Memory B cell (primary cell): ENCODE measurements around the gene AGER.
A peak's percentile ranks its signal among the peaks of the same experiment; 100 is the strongest.

Experiments used
- ATAC-seq: fragments of 150-1000 bp; cut with Tn5 transposase; 2 replicates; pipeline ENCODE4 v1.10.0; 2021; ENCODE audit warnings: low read depth, mild to moderate bottlenecking, moderate library complexity
- DNase-seq, 2 donors: peaks; one replicate each; pipeline ENCODE4 v3.0.0; 2022; ENCODE audit warnings: low spot score in 2 of 2
- H3K27ac Mint-ChIP-seq: one replicate; pipeline ENCODE4 v1.8.0; 2022; ENCODE audit warnings: mild to moderate bottlenecking, moderate library complexity, mixed read lengths
- H3K27me3 Mint-ChIP-seq: one replicate; pipeline ENCODE4 v1.8.0; 2022; ENCODE audit warnings: mixed read lengths
- H3K36me3 Mint-ChIP-seq: one replicate; pipeline ENCODE4 v1.8.0; 2022; ENCODE audit warnings: mild to moderate bottlenecking, mixed read lengths
- H3K4me1 Mint-ChIP-seq: one replicate; pipeline ENCODE4 v1.8.0; 2022; ENCODE audit warnings: mixed read lengths
- H3K4me3 Mint-ChIP-seq: one replicate; pipeline ENCODE4 v1.8.0; 2022; ENCODE audit warnings: mild to moderate bottlenecking, moderate library complexity, mixed read lengths
- H3K9me3 Mint-ChIP-seq: one replicate; pipeline ENCODE4 v1.8.0; 2022; ENCODE audit warnings: mixed read lengths

Gene AGER

DNA sequence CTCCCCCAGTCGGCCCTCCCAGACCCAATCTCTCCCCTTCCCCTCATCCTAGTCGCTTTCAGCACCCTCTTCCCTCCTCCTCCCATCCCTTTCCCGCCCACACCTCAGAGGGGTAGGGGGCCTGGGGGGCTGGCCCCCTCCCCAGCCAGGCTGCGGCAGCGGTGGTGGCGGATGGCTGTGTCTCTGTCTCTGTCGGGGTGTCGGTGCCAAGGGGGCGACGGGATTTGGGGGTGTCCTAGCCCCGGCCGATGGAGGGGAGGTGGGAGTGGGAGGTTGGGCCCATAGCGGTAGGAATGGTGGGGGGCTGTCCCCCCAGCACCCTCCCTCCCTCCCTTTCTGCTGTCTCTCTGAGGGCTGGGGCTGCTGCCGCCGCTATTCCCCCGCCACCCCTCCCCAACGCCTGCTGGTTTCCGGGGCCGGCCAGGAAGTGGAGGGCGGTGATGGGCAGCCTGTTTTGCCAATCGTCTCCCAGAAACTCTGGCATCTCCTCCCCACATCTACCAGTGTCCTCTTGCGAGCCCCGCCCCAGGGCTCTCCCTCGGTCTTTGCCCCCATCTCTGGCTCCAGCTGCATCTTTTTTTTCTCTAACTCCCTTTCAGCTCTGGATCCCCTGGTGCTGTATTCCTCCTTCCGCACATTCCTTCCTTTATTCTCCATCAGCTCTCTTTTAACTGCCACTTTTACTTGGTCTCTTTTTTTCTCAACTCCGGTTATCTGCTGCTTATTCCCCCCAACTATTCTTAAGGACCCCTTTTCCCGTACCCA, 8.2 kb downstream of the AGER start, which contains the start of gene AGPAT1:
TSS of gene AGPAT1 (minus strand) at position 374 of the 765 bp plus-strand sequence. CDS start 4,588 bp downstream, outside the sequence.
- H3K4me3 Mint-ChIP-seq = peak within 1 kb of the TSS; percentile 89
- H3K27ac Mint-ChIP-seq = peak within 1 kb of the TSS; percentile 93
- H3K9me3 Mint-ChIP-seq = peaks cover 1% of the 10 kb centered on the region
- peak; percentile 56 for ATAC-seq
- peaks cover 18% of the 10 kb centered on the region for H3K36me3 Mint-ChIP-seq
- peaks cover 63% of the 10 kb centered on the region for H3K4me1 Mint-ChIP-seq
- no peaks in the 10 kb centered on the region for H3K27me3 Mint-ChIP-seq
- DNase-seq = peak; percentile 91 to 94

DNA sequence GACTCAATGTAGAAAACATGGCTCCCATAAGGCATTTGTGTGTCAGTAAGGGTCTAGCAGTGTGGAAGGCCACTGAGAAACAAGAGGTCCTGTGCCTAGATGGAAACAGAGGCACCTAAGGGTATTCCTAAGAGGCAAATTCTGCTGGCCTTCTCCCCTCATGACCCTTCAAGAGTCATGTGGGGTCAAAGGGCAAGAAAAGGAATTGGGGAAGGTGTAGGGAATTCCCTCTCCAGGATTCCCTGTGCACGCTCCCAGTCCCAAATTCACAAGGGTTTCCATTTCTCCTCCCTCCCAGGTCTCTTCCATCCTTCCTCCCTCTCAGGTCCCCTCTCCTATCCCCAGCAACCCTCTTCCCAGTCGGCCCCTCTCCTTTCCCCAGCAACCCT, 8.7 kb downstream of the AGER start:
- H3K27me3 Mint-ChIP-seq = no peaks in the 10 kb centered on the region
- H3K27ac Mint-ChIP-seq = peak overlapping the region; percentile 93
- H3K4me3 Mint-ChIP-seq = peak overlapping the region; percentile 89
- H3K36me3 Mint-ChIP-seq = peaks cover 19% of the 10 kb centered on the region
- ATAC-seq (no peak), DNase-seq (no peak)
- H3K4me1 Mint-ChIP-seq = peaks cover 58% of the 10 kb centered on the region
- H3K9me3 Mint-ChIP-seq = peaks cover 1% of the 10 kb centered on the region

DNA sequence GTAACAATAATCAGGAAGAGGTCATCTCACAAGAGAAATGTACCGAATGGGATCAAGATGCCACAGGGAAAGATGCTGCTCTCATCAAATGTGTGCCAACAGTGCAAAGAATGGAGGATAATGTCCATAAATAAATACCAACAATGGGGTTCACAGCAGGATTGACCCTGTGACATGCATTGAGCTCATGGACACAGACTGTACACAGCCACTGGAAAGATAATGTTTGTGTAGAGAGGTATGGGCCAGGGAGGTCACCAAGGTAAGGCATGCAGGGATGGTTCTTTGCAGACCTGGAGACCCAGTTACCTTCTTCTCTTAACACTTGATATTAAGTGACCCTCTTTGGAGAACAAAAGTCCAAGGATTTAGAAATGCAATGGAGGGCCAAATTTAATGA, 9.6 kb downstream of the AGER start:
- H3K4me1 Mint-ChIP-seq = peaks cover 56% of the 10 kb centered on the region
- ATAC-seq (no peak), DNase-seq (no peak)
- peak overlapping the region; percentile 47 for H3K4me3 Mint-ChIP-seq
- H3K27ac Mint-ChIP-seq = peak overlapping the region; percentile 19
- peaks cover 1% of the 10 kb centered on the region for H3K9me3 Mint-ChIP-seq
- H3K27me3 Mint-ChIP-seq = no peaks in the 10 kb centered on the region
- H3K36me3 Mint-ChIP-seq = peaks cover 25% of the 10 kb centered on the region

DNA sequence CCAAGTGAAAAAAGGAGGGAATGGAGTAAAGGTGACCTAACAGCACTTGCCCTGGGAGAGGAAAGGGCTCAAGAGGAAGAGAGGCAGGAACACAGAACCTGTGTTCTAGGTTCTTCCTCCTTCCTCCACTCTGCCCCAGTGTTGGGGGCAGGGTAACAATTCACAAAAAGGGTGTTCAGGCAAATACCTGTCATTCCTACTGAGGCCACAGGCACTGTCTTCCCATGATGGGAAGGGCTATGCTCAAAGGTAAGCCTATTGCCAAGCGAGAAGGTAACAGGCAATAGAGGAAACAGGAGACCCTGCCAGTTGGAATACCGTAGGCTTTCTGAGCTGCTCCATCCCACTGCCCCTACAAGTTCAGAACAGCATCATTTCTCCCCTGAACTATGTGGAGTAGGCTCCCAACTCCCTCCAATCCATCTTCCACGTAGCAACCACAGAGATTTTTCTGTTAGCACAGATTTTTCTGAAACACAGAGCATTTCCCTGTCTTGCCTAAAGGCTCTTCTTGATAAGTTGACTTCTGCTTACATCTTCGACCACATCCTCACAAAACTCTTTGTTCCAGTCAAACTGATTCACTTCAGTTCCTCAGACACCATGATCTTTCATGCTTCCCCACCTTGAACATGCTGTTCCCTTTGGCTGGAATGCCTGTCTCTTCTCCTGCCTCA, 10.9 kb downstream of the AGER start:
- H3K27me3 Mint-ChIP-seq = no peaks in the 10 kb centered on the region
- no peak for DNase-seq
- H3K36me3 Mint-ChIP-seq = peaks cover 26% of the 10 kb centered on the region
- ATAC-seq = no peak
- H3K9me3 Mint-ChIP-seq = peaks cover 1% of the 10 kb centered on the region
- H3K27ac Mint-ChIP-seq = peak overlapping the region; percentile 19
- H3K4me1 Mint-ChIP-seq = peaks cover 52% of the 10 kb centered on the region
- H3K4me3 Mint-ChIP-seq = no peak overlapping the region

DNA sequence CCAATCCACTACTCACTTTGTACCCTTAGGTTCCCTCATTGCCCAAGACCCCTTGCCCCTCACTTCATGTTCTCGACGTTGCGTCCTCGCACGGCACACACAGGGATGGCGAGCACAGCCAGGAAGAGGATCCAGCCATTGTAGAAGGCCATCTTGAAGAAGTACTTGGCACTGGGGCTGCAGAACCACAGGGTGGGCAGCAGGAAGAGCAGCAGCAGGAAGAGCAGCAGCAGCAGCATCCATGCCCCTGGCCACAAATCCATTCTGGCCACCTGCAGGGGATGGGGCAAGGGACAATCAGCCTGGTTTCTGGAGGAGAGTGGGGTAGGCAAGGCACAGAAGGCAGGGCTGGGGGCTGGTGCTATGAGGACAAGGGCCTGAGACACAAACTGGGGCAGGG, 12.8 kb downstream of the AGER start:
- Mint-ChIP-seq H3K4me3 (no peak overlapping the region), H3K27me3 (no peaks in the 10 kb centered on the region), H3K36me3 (peaks cover 26% of the 10 kb centered on the region), H3K27ac (no peak overlapping the region), H3K9me3 (no peaks in the 10 kb centered on the region), H3K4me1 (peaks cover 37% of the 10 kb centered on the region)
- ATAC-seq (no peak), DNase-seq (no peak)

DNA sequence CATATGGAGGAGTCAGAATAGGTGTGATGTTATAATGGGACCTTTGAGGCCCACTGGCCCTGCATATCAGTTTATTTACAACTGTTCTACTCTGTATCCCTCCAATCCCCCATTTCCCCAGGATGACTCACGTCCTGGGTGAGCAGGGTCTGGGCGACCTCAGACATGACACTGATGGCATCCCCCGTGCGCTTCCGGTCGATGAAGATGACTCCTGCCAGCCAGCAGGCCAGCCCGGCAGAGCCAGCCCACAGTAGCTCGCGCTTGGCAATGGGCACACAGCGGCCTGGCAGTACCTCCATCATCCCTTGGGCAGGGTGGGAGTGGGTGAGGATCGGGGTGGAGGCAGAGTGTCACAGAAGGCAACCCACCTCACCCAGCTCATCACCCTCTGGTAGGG, 13.8 kb downstream of the AGER start:
- Mint-ChIP-seq H3K27ac (no peak overlapping the region), H3K4me1 (peaks cover 33% of the 10 kb centered on the region), H3K36me3 (peaks cover 28% of the 10 kb centered on the region), H3K27me3 (no peaks in the 10 kb centered on the region), H3K4me3 (no peak overlapping the region), H3K9me3 (no peaks in the 10 kb centered on the region)
- ATAC-seq = no peak
- DNase-seq = no peak

DNA sequence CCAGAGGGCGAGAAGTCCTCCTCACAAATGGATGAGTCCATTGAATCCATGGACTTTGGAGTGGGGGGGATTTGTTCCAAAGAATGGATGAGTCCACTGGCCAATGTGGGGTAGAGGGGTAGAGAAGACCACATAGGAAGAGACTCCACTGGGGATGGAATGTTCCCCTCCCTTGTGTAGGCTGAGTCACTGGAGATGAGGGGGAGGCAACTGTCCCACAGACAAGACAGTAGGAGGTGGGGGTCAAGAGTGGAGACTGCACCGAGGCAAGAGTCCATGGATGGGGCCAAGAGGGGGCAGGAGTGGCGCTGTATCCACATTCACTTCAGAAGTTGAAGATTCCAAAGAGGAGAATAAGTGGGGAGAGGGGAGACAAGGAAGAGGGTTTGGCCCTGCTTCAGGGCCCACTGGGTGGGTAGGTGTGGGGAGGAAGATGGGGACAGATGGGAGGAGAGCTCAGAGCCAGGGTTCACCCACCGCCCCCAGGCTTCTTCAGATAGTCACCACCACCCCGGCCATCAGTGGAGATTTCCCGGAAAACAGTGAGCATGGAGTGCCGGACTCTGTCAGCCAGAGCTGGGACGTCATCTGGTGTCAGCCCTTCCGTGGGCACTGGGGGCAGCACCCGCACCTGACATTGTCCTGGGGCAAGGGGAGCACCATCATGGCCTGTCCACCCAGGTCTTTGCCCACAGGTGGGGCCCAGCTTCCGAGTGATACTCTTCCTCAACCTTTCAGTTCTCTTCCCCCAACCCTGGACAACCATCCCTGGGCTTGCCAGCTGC, 15.1 kb downstream of the AGER start:
- Mint-ChIP-seq H3K9me3 (no peaks in the 10 kb centered on the region), H3K4me3 (no peak overlapping the region), H3K4me1 (peaks cover 24% of the 10 kb centered on the region), H3K27ac (no peak overlapping the region), H3K36me3 (peaks cover 26% of the 10 kb centered on the region), H3K27me3 (no peaks in the 10 kb centered on the region)
- no peak for DNase-seq
- ATAC-seq = no peak

DNA sequence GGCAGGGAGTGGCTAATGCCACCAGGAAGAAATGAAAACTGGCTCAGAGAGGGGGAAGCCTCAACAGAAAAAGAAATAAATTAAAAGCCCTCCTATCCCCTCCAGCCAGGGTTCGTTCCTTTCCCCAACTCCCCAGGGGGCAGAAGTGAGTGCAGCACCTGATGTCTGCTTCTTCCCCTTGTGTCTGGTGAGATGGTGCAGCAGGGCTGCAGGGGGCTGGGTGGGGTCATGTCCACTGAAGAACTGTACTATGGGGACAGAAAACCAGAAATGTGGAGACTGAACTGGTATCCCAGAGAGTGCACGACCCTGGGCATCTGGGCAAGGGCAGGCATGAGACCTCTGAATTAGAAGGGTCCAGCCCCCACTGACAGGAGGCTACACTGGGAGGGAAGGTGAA, 15.7 kb downstream of the AGER start:
- no peak overlapping the region for H3K4me3 Mint-ChIP-seq
- H3K36me3 Mint-ChIP-seq = peaks cover 26% of the 10 kb centered on the region
- DNase-seq (no peak), ATAC-seq (no peak)
- H3K4me1 Mint-ChIP-seq = peaks cover 18% of the 10 kb centered on the region
- no peaks in the 10 kb centered on the region for H3K27me3 Mint-ChIP-seq
- no peak overlapping the region for H3K27ac Mint-ChIP-seq
- H3K9me3 Mint-ChIP-seq = no peaks in the 10 kb centered on the region

DNA sequence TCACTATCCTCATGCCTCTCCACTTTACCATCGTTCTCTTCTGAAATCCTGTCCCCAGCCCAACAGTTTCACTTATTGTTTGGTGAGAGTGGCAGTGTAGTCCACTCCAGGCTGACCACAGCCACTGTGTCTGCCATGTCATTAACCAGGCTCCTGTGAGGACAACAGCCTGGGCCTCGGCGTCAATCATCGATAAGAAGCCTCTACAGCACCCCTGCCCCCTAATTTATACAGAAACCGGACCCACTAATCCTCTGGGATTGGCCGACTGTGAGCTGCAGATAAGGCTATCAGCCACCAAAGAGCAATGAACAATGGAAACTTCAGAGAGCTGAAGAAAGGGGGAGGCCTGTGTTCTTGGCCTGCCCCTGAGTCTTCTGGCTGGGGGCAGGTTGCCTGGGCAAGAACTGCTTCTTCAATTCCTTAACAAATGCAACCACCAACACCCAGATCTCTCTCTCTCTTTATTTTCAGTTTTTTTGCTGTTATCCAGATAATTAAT, 16.2 kb downstream of the AGER start:
- Mint-ChIP-seq H3K27me3 (no peaks in the 10 kb centered on the region), H3K9me3 (no peaks in the 10 kb centered on the region), H3K4me1 (peaks cover 12% of the 10 kb centered on the region), H3K4me3 (no peak overlapping the region), H3K36me3 (peaks cover 26% of the 10 kb centered on the region), H3K27ac (no peak overlapping the region)
- ATAC-seq = no peak
- DNase-seq = no peak

DNA sequence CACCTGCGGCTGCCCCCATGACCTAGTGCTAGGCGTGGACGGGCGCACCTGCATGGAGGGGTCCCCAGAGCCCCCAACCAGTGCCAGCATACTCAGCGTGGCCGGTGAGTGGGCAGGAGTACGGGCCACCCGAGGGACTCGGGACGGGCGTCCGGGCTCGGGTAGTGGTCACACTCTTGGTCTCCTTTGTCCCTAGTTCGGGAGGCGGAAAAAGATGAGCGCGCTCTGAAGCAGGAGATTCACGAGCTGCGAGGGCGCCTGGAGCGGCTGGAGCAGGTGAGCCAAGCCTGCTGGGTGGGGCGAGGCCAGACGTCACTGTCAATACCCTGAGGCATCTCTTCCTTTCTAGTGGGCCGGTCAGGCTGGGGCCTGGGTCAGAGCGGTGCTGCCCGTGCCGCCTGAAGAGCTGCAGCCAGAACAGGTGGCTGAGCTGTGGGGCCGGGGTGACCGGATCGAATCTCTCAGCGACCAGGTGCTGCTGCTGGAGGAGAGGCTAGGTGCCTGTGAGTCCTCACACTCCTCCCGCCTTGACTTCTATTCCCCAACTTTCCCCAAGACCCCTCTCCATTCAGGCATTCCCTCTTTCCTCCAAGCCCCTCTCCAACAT, 16.8 kb downstream of the AGER start:
- Mint-ChIP-seq H3K4me1 (peaks cover 9% of the 10 kb centered on the region), H3K27ac (no peak overlapping the region)

DNA sequence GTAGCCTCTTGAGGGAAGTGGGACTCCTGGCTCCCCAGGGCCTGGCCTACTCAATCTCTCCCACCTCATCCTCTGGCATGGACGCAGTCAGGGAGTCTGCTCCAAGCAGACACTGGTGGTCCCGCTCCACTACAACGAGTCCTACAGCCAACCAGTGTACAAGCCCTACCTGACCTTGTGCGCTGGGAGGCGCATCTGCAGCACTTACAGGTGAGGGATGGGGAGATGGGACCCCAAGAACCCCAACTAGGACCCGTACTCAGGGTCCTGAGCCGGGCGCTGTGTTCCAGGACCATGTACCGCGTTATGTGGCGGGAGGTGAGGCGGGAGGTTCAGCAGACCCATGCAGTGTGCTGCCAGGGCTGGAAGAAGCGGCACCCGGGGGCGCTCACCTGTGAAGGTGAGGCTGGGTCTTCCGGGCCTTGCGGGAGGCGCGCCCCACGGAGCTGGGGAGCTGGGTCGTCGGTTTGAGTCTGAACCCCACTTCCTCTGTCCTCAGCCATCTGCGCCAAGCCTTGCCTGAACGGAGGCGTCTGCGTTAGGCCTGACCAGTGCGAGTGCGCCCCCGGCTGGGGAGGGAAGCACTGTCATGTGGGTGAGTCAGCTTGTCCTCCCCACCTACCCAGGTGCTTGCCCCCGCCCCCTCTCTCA, 17.5 kb downstream of the AGER start:
- H3K27ac Mint-ChIP-seq = no peak overlapping the region
- H3K36me3 Mint-ChIP-seq = peaks cover 26% of the 10 kb centered on the region
- H3K4me3 Mint-ChIP-seq = no peak overlapping the region
- DNase-seq = no peak
- H3K9me3 Mint-ChIP-seq = no peaks in the 10 kb centered on the region
- H3K27me3 Mint-ChIP-seq = no peaks in the 10 kb centered on the region
- ATAC-seq = no peak
- peaks cover 9% of the 10 kb centered on the region for H3K4me1 Mint-ChIP-seq

More for the DNA sequence above, 16.8 kb downstream of the AGER start:
- no peaks in the 10 kb centered on the region for H3K9me3 Mint-ChIP-seq
- DNase-seq (no peak), ATAC-seq (no peak)
- no peaks in the 10 kb centered on the region for H3K27me3 Mint-ChIP-seq
- H3K4me3 Mint-ChIP-seq = no peak overlapping the region
- H3K36me3 Mint-ChIP-seq = peaks cover 26% of the 10 kb centered on the region

DNA sequence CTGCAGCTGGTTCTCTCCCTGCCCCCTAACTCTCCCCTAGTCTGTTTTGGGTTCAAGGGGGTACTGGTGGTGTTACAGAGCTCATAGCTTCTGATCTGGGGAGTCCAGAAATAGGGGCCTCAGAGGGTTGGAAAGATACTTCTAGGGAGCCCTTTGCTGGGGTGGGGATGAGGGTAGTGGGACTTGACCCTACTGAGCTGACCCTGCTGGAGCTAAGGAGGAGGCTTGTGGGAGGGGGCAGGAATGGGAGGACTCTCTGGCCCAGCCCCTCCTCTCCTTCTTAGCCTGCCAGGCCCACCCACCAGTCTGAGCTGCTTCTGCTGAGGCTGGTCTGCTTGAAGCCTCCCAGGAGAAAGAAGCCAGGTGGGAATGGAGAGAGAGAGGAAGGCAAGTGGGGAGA, 19.8 kb downstream of the AGER start, which contains the start of gene EGFL8:
TSS of gene EGFL8 (plus strand) at position 301 of the 400 bp plus-strand sequence. CDS start 1,571 bp downstream, outside the sequence.
- ATAC-seq (no peak), DNase-seq (no peak)
- Mint-ChIP-seq H3K27ac (no peak within 1 kb of the TSS), H3K4me3 (no peak within 1 kb of the TSS), H3K27me3 (no peaks in the 10 kb centered on the region), H3K36me3 (peaks cover 8% of the 10 kb centered on the region), H3K9me3 (no peaks in the 10 kb centered on the region), H3K4me1 (peaks cover 5% of the 10 kb centered on the region)

DNA sequence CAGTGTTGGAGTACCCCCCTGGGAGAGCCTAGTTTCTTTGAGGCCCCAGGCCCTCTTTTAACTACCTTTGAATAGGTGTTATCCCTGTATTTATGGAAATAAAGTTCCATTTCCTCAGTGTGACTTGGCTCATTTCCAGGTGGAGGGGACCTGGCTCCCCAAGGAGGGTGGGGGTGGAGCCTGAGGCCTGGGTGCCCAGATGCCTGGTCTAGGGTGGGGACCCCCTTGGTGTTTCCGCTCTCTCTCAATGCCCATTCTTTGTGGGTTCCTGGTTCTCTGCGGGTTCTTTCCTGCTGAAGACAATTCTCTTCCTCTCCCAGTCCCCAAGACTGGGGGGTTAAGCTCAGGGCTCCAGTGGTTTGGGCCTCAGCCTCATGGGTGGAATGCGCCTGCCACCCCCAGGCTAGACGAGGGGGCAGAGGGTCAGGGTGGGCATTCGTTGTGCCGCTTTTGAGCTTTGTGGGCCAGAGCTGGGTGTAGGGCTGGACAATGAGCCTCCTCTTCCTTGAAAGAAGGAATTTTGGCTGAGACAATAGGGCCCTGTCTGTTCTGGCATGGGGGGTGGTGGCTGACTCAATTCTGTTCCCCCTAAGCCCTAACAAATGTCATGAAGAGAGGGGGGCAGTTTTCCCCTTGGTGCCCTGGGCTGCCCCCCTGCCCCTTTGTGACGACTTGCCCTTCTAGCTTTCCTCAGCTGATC, 20.3 kb downstream of the AGER start:
- no peak overlapping the region for H3K27ac Mint-ChIP-seq
- peaks cover 5% of the 10 kb centered on the region for H3K36me3 Mint-ChIP-seq
- no peak overlapping the region for H3K4me3 Mint-ChIP-seq
- DNase-seq = no peak
- peaks cover 3% of the 10 kb centered on the region for H3K4me1 Mint-ChIP-seq
- H3K27me3 Mint-ChIP-seq = no peaks in the 10 kb centered on the region
- no peaks in the 10 kb centered on the region for H3K9me3 Mint-ChIP-seq
- no peak for ATAC-seq
